ENCODE results near the gene NAIF1. TPM values are rescaled to one million over a fixed set of nuclear protein-coding genes. Genes with fewer than 3 reads are reported as not detected.

NAIF1 gene
- total RNA-seq, 1 experiment from 2014 or later: 12.4 TPM

GRCh38 chr9:128100581-128100980 is 33.5 kb upstream of the NAIF1 start:
- POLR2A ChIA-PET: interaction anchor here (0.6 to 1.1 kb wide), 4 partner anchors 9 to 916 kb away, joined by 3 to 5 read pairs (median 3); partner anchors contain the start of genes GOLGA2 and SWI5
- Mint-ChIP-seq H3K27ac (peak overlapping the region; percentile 87), H3K27me3 (ENCODE audit: low read depth) (no peaks in the 10 kb centered on the region), H3K9me3 (no peaks in the 10 kb centered on the region), H3K36me3 (peaks cover 34% of the 10 kb centered on the region), H3K4me1 (peaks cover 51% of the 10 kb centered on the region), H3K4me3 (no peak overlapping the region)
- CTCF ChIA-PET: interaction anchor here (0.9 to 7.2 kb wide), 5 partner anchors 17 to 157 kb away, joined by 3 to 73 read pairs (median 5); no protein-coding TSS in a partner anchor
- no peak for ATAC-seq
- no peak for TF ChIP-seq CTCF (IDR thresholded peaks at IDR 0.05)
- TF ChIP-seq TP53 (CRISPR knock-in tag; IDR thresholded peaks at IDR 0.05): no peak
- no peak for TF ChIP-seq E2F1 (CRISPR knock-in tag; IDR thresholded peaks at IDR 0.05)
- no peak for DNase-seq (ENCODE audit: low spot score)

GRCh38 chr9:128099932-128100491 is 32.9 kb upstream of the NAIF1 start:
- Mint-ChIP-seq H3K4me3 (peak overlapping the region; percentile 84), H3K27me3 (ENCODE audit: low read depth) (no peaks in the 10 kb centered on the region), H3K4me1 (peaks cover 51% of the 10 kb centered on the region), H3K9me3 (no peaks in the 10 kb centered on the region), H3K27ac (peak overlapping the region; percentile 99), H3K36me3 (peaks cover 29% of the 10 kb centered on the region)
- TF ChIP-seq EMX1 (CRISPR knock-in tag; IDR thresholded peaks at IDR 0.05) (no peak), OVOL2 (CRISPR knock-in tag; IDR thresholded peaks at IDR 0.05; ENCODE audit: borderline replicate concordance) (no peak), ZNF423 (CRISPR knock-in tag; IDR thresholded peaks at IDR 0.05) (no peak), NFATC4 (CRISPR knock-in tag; IDR thresholded peaks at IDR 0.05) (no peak), JAZF1 (CRISPR knock-in tag; IDR thresholded peaks at IDR 0.05) (no peak), ZNF263 (CRISPR knock-in tag; IDR thresholded peaks at IDR 0.05; ENCODE audit: low read depth) (no peak), E2F1 (CRISPR knock-in tag; IDR thresholded peaks at IDR 0.05) (no peak), GTF2I (CRISPR knock-in tag; conservative IDR thresholded peaks at IDR 0.05) (no peak), ZNF138 (CRISPR knock-in tag; conservative IDR thresholded peaks at IDR 0.05) (no peak), MAX (CRISPR knock-in tag; IDR thresholded peaks at IDR 0.05) (no peak), SMAD3 (CRISPR knock-in tag; IDR thresholded peaks at IDR 0.05; ENCODE audit: borderline replicate concordance) (no peak), HMGA2 (CRISPR knock-in tag; IDR thresholded peaks at IDR 0.05) (no peak)
- TF ChIP-seq, protein P1, sequence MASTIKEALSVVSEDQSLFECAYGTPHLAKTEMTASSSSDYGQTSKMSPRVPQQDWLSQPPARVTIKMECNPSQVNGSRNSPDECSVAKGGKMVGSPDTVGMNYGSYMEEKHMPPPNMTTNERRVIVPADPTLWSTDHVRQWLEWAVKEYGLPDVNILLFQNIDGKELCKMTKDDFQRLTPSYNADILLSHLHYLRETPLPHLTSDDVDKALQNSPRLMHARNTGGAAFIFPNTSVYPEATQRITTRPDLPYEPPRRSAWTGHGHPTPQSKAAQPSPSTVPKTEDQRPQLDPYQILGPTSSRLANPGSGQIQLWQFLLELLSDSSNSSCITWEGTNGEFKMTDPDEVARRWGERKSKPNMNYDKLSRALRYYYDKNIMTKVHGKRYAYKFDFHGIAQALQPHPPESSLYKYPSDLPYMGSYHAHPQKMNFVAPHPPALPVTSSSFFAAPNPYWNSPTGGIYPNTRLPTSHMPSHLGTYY (CRISPR knock-in tag; IDR thresholded peaks at IDR 0.05): no peak
- TF ChIP-seq, protein P2, sequence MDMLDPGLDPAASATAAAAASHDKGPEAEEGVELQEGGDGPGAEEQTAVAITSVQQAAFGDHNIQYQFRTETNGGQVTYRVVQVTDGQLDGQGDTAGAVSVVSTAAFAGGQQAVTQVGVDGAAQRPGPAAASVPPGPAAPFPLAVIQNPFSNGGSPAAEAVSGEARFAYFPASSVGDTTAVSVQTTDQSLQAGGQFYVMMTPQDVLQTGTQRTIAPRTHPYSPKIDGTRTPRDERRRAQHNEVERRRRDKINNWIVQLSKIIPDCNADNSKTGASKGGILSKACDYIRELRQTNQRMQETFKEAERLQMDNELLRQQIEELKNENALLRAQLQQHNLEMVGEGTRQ (CRISPR knock-in tag; IDR thresholded peaks at IDR 0.05): no peak
- TF ChIP-seq, protein P3, sequence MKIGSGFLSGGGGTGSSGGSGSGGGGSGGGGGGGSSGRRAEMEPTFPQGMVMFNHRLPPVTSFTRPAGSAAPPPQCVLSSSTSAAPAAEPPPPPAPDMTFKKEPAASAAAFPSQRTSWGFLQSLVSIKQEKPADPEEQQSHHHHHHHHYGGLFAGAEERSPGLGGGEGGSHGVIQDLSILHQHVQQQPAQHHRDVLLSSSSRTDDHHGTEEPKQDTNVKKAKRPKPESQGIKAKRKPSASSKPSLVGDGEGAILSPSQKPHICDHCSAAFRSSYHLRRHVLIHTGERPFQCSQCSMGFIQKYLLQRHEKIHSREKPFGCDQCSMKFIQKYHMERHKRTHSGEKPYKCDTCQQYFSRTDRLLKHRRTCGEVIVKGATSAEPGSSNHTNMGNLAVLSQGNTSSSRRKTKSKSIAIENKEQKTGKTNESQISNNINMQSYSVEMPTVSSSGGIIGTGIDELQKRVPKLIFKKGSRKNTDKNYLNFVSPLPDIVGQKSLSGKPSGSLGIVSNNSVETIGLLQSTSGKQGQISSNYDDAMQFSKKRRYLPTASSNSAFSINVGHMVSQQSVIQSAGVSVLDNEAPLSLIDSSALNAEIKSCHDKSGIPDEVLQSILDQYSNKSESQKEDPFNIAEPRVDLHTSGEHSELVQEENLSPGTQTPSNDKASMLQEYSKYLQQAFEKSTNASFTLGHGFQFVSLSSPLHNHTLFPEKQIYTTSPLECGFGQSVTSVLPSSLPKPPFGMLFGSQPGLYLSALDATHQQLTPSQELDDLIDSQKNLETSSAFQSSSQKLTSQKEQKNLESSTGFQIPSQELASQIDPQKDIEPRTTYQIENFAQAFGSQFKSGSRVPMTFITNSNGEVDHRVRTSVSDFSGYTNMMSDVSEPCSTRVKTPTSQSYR (CRISPR knock-in tag; IDR thresholded peaks at IDR 0.05): no peak
- POLR2A ChIA-PET: interaction anchor here (0.6 to 1.1 kb wide), 4 partner anchors 8 to 916 kb away, joined by 3 to 5 read pairs (median 3); partner anchors contain the start of genes GOLGA2 and SWI5
- ATAC-seq (no peak), DNase-seq (ENCODE audit: low spot score) (no peak)
- CTCF ChIA-PET: interaction anchor here (0.9 to 7.2 kb wide), 6 partner anchors 18 to 156 kb away, joined by 3 to 73 read pairs (median 4); no protein-coding TSS in a partner anchor
